ENCODE results near the gene LZTR1. TPM values are rescaled to one million over a fixed set of nuclear protein-coding genes. Genes with fewer than 3 reads are reported as not detected.

LZTR1 gene
- total RNA-seq, 2 donors from 2014 or later = 46.1 to 56.3 TPM

DNA sequence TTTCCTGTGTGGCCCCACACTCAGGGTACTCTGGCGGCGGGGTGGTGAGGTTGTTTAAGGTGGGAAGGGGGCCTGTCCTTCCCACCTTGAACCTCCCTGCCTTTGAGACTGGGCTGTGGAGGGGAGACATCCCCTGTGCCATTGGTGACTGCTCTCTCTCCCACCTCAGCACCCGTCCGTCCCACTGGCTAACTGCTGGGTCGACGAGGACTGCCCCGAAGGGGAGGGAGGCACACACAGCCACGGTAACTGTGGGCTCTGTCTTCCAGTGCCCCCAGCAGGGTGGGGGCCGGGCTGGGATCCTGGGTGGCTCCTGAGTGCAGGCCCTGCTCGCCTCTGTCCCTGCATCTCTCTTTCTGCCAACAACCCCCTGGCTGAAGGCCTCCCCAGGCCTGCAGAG lies 40.4 kb downstream of the LZTR1 start:
- DNase-seq (ENCODE audit: low spot score) = no peak
- intact Hi-C loops (cut with DNase I) = no loop called here

DNA sequence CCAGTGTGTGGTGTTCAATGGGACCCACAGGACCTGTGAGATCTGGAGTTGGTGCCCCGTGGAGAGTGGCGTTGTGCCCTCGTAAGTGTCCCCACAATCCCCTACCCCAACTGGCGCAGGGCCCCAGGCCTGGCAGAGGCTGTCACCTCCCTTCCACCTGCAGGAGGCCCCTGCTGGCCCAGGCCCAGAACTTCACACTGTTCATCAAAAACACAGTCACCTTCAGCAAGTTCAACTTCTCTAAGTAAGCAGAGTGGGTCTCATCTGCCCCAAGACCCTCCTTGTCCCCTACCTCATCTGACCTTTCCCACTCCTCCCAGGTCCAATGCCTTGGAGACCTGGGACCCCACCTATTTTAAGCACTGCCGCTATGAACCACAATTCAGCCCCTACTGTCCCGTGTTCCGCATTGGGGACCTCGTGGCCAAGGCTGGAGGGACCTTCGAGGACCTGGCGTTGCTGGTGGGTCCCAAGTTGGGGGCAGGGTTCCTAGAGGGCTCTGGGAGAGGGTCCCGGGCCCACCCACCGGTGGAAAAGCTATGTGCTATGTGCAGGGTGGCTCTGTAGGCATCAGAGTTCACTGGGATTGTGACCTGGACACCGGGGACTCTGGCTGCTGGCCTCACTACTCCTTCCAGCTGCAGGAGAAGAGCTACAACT lies 41.0 kb downstream of the LZTR1 start:
- DNase-seq (ENCODE audit: low spot score) = no peak
- intact Hi-C loops (cut with DNase I) = no loop called here

DNA sequence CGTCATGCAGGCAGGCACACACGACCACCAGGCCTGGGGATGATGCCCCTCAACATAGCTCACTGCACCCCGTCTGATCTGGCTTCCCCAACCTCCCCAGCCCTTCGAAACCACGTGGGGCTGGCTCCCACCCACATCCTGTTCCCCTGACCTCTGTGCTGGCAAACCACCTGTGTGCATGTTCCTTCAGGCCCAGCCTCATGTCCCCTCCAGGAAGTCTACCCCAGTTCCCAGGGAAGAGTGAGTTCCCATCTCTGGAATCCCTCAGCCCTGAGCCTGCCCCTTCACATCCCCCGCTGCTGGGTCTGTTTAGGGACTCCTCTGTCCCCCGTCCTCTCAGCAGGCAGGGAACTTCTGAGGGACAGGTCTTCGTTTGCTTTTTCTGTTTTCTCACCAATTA lies 43.2 kb downstream of the LZTR1 start:
- DNase-seq (ENCODE audit: low spot score) = no peak
- intact Hi-C loops (cut with DNase I) = loop anchor here in 1 of 2 donors (1.0 kb wide), 1 partner anchor 68 kb away; no protein-coding TSS in a partner anchor

DNA sequence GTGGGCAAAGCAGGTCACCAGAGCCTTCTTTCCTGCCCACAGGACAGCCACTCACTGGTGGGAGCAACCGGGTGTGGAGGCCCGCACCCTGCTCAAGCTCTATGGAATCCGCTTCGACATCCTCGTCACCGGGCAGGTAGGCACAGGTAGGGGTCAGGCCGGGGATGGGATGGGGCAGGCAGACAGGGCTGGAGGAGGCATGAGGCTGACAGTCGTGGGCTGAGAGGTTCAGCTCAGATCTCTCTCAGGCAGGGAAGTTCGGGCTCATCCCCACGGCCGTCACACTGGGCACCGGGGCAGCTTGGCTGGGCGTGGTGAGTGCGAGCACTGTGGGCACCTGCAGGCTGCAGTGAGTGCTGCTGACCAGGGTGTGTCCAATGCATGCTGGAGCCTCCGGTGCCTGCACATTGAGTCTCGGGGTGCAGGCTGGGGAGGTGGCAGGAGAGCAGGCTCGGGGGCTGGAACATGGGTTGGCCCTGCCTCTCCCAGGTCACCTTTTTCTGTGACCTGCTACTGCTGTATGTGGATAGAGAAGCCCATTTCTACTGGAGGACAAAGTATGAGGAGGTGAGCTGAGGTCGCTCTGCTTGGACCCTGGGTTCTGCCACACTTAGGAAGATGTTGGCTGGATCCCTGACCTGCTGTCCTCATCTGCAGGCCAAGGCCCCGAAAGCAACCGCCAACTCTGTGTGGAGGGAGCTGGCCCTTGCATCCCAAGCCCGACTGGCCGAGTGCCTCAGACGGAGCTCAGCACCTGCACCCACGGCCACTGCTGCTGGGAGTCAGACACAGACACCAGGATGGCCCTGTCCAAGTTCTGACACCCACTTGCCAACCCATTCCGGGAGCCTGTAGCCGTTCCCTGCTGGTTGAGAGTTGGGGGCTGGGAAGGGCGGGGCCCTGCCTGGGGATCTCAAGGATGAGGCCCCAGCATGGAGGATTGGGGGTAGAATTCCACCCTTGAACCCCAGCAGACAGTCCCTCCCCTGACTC lies 44.0 kb downstream of the LZTR1 start:
- no peak for DNase-seq (ENCODE audit: low spot score)
- intact Hi-C loops (cut with DNase I) = loop anchor here in 1 of 2 donors (1.0 kb wide), 1 partner anchor 67 kb away; no protein-coding TSS in a partner anchor

DNA sequence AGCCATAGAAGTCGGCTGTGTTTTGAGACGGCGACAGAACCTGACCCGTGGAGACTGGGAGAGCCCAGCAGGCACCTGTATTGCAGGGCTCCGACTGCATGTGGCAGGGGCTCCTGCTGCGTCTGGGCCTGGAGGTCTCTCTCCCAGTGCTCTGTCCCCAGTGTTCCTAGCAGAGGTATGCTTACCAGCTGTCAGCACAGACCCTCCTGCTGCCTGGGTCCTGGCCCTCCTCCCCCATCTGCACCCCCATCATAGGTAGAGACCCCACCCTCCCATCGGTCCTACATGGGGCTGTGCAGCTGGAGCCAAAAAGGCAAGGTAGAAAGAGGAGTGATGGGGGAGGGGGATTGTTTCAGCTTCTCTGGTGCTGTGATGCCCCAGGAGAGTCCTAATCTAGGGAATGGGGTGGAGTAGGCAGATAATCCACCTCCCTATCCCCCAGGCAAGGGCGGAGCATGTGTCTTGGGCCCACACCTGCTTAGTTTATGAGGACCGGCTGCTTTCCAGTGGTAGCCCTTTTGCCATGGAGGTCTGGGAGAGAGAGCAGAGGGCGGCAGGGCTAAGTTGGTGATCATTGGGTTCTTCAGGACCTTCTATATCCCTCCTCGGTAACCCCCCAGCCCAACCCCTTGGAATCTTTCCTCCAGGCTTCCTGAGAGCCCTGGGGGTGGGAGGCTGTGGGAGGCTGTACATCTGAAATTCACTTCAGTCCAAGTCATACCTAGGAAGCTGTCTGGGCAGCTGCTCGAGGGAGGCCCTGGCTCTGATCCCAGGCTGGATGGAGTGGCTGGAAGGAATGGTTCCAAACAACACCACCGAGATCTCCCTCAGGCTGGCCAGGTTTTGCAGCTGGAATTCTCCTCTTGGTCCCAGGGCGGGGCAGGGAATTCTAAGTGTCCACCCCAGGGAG lies 44.9 kb downstream of the LZTR1 start:
- DNase-seq (ENCODE audit: low spot score) = no peak
- intact Hi-C loops (cut with DNase I) = no loop called here

DNA sequence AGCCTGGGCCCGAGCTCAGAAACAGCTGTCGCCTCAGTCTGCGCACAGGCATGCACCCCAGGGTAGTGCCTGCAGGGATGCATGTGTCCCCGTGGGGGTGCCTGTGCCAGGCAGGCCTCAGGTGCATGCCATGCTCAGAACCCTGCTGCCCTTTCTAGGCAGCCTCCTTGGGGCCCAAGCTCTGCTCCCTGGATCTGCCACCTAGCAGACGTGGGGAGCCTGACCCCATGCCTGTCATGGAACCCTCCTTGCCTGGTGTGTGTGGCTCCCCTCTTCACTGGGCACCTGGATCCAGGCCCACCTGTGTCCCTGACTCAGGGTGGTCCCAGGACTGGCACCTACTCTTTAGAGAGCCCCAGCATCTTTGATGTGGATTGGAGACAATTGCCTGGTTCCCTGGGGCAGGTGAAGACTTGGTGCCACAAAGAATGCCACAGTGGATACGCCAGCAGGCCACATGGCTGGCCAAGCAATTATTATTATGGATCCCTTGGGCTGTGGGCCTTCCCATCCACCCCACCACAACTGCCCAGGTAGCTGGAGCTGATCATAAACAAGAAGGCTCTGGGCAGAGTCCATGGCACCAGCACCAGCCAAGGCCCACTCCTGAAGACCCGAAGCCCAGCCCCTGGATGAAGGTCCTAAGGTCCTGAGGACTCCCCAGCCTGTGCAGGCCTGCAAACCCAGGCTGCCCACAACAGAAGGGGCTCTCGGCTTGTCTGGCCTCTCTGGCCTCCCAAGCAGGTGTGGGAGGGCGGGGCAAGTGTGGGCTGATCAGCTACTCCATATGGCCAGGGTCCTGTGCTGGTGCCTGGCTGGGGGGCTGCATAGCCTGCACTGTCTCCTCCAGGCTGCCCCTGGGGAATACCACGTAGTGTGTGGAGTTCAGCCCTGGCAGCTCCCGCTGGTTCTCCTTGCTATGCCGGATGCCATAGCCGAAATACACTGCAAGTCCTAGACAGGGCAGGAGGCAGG lies 46.5 kb downstream of the LZTR1 start:
- intact Hi-C loops (cut with DNase I) = no loop called here
- no peak for DNase-seq (ENCODE audit: low spot score)

DNA sequence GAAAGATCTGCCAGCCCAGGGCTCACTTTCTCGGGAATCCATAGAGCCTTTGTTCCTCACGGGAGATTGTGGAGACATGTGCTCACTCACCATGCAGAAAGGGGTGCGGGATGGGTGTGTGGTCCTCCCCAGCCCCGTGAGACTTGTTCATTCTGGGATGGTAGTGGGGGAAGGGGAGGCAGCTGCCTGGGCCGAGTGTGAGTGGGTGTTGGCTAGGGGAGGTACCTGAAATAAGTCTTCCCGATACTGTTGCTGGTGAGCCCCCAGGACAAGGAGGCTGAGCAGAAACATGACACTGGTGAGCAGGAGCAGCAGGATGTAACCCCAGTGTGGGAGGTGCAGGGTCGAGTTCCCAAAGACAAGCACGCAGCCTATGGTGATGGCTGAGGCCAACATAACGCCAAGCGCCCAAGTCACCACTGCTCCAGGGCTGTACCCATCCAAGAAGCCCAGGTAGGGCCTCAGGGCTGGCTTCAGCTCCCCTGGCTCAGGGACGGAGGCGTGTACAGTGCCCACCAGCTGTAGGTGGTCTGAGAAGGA lies 47.5 kb downstream of the LZTR1 start:
- intact Hi-C loops (cut with DNase I) = no loop called here
- no peak for DNase-seq (ENCODE audit: low spot score)

DNA sequence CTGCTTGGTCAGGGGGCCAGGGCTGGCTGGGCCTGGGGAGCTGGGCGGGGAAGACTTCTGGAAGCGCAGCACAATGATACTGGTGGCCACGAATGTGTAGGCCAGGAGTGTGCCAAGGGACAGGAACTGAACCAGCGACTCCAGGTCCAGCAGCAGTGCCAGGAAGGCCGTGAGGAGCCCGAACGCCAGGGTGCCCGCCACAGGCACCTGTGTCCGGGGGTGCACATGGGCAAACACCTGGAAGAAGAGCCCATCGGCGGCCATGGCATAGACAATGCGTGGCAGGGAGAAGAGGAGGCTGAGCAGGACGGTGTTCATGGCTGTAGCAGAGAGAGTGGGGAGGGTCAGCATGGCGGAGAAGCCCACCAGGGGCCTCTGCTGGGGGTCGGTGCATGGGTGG lies 47.9 kb downstream of the LZTR1 start:
- DNase-seq (ENCODE audit: low spot score) = no peak
- intact Hi-C loops (cut with DNase I) = no loop called here

DNA sequence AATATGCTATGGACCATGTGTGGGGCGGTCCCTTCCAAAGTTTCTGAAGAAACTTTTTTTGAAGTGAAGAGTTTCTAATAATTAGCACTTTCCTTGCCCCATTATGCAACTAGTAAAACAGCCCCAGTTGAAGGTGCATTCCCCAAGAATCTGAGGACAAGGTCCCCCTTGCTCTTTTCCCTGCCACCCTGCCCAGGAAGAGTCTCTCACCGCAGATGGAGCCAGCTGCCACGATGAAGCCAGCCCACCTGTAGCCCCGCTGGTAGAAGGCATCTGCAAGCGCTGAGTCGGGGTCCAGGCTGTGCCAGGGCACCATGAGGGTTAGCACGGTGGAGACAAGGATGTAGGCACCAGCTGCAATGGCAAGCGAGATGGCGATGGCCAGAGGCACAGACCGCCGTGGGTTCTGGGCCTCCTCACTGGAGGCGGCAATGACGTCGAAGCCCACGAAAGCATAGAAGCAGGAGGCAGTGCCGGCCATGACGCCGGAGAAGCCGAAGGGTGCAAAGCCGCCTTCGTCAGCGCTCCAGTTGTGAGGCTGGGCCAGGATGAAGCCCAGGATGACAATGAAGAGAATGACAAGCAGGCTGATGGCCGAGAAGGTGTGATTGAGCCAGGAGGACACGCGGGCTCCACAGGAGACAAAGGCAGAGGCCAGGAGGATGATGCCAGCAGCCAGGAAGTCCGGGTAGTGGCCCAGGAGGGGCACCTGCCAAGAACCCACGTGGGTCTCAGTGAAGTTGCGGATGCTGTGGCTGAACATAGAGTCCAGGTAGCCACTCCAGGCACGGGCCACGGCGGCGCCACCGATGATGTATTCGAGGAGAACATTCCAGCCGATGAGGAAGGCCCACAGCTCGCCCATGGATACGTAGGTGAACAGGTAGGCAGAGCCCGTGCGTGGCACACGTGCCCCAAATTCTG lies 48.8 kb downstream of the LZTR1 start:
- no peak for DNase-seq (ENCODE audit: low spot score)
- intact Hi-C loops (cut with DNase I) = no loop called here

DNA sequence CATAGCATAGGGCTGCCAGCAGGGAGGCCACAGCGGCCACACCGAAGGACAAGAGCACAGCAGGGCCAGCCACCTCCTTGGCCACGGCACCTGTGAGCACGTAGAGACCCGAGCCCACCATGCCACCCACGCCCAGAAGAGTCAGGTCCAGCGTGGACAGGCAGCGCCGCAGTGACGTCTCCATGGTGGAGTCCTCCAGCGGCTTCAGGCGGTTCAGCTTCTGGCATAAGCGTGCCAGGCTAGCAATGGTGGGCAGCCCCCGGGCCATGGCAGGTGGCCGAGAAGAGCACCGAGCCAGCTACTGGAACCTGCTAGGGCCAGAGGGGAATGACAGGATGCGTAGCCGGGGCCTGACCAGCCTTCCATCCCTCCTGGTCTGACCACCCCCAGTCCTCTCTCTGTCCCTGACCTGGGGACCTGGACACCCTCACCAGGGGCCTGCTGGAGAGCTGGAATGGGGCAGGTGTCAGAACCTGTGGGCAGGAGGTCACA lies 49.5 kb downstream of the LZTR1 start:
- intact Hi-C loops (cut with DNase I) = no loop called here
- no peak for DNase-seq (ENCODE audit: low spot score)

DNA sequence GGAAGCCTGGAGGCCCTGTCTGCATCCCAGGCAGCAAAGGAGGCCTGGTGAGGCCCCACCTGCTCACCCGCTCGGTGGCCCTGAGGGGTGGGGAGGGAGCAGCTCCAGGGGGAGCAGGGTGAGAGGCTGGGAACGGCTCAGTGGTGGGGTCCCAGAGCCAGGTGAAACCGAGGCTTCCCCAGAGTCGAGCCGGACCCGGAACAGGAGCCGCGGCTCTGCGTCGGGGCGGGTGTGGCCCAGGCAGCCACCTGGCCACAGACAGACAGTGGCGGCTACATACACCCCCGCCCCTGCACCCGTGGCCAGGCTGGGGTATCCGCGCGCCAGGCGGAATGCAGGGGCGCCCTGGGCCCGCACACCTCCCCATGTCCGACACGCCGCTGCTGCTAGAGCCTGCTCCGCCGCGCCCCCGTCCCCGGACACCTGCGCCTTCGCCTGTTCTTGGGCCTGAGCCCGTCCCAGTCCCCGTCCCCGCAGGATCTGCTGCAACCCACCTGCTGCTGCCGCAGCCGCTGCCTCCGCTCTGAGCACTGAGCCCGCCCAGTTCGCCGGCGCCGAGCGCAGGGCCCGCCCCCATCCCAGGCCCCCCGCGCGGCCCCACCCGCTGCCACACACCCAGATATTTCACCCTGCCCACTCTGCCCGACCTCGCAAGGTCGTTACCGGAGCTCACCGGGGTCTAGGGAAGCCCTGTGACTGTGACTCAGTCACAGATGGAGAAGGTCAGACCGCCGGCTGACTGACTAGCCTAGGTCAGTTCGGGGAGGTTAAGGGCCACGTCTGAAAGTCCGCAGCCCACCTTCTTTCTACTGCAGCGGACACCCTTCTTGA lies 50.2 kb downstream of the LZTR1 start, which contains the start of gene SLC7A4:
Gene SLC7A4 (minus strand): TSS at position 525 of the 831 bp plus-strand sequence. CDS start 749 bp downstream, outside the sequence.
- intact Hi-C loops (cut with DNase I) = no loop called here
- no peak for DNase-seq (ENCODE audit: low spot score)

DNA sequence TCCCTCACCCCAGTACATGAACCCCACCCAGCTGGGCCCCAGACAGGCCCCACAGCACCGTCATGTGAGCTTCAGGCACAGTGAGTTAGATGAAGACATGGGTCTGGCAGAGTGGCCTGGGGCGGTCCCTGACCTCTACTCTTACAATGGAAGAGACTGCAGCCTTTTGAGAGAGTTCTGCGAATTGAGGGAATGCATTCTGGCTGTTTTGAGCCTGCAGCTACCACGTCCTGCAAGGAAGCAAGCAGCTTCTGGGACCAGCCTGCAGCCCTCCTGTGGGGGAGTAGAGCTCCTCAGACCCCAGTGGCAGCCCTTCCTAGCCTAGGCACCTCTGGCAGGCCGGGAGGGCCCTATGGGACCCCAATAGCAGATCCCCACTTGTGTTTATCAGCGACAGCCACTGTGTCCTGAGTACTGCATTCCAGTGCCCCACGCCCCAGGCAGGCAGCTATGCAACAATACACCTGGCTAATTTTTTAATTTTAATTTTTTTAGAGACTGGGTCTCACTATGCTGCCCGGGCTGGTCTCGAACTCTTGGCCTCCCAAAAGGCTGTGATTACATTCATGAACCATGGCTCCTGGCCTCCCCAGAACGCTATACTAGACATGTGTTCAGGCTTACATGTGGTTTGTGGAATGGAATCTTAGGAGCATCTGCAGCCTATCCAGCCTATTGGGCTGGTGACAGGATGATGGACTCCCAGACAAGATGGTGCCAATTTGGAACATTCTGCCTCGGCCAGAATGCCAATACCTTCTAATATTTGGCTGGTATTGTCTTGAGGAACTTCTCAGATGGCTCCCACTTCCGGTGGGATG lies 51.0 kb downstream of the LZTR1 start:
- no peak for DNase-seq (ENCODE audit: low spot score)
- intact Hi-C loops (cut with DNase I) = no loop called here

DNA sequence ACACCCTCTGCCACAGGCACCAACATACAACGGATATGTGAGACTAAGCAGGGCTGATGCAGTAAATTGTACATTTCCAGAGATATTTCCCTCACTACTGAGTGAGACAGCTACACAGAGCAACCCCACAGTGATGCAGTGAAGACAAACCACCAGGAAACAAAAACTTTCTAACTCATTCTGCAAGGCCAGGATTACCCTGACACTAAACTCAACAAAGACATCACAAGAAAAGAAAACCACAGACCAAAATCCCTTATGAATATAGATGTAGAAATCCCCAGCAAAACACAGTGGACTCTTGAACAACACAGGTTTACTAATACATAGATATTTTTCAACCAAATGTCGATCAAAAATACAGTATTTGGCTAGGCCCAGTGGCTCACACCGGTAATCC lies 51.8 kb downstream of the LZTR1 start:
- DNase-seq (ENCODE audit: low spot score) = no peak
- intact Hi-C loops (cut with DNase I) = no loop called here

DNA sequence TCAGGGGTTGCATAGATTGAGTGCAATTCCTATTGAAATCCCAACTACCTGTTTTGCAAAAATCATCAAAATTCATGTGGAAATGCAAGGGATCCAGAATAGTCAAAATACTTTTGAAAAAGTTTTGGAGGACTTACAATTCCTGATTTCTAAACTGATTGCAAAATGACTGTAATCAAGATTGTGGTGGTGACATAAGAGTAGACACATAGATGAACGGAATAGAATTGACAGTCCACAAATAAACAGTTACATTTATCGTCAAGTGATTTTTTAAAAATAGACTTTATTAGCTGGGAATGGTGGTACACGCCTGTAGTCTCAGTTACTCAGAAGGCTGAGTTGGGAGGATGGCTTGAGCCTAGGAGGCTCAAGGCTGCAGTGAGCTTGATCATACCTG lies 52.9 kb downstream of the LZTR1 start:
- intact Hi-C loops (cut with DNase I) = no loop called here
- no peak for DNase-seq (ENCODE audit: low spot score)

DNA sequence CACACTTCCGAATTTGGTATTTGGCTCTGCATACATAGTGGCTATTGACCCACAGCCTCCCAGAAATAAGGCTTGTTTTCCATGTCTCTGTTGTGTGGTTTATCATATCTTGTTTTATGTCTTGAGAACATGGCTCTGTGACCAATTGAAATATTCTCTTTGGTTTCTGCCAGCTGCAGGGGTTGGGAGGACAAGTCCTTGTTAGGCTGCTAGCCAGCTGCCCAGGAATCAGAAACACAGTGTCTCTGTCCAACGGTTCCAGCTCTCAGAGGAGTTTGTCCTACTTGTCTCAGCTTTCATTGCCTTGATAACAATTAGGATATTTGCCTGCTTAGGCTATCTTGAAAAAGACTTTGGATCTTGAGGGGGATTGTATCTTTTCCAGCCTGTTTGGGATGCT lies 56.3 kb downstream of the LZTR1 start:
- intact Hi-C loops (cut with DNase I) = no loop called here
- DNase-seq (ENCODE audit: low spot score) = no peak

All from posterior vena cava (tissue), 2 donors.